Measurements from ENCODE around the gene HOXC6.

DNA sequence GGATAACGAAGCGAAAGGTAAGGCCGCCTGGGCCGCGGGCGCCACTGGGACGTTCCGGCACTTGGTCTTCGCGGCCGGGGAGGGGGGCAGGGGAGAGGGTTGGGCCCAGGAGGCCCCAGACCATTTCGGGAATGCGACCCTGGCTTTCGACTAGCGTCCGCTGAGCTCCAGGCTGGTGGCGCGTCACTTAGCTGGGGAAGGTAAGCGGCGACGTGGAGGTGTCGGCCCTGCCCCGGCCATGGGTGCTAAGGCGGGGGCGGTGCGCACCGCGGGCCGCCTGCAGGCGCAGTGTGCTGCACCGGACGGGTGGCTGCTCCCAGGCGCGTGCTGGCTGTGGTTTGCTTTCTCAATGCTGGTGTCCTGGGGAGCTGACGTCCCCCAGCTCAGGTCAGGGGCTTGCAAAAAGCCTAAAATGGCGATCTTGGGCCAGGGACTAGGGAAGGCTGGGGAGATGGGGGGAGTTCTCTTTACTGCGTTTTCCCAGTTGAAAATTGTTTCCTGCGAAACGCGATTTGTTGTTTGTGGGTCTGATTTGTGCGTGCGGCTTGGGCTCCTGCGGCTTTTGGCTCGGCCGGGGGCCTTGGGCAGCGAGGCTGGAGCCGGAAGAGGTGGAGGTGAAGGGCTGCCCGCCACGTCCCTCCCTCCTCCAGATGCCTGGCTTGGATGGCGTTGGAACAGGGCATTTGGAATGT, 42.1 kb upstream of the HOXC6 start:
- TF ChIP-seq, protein P1, sequence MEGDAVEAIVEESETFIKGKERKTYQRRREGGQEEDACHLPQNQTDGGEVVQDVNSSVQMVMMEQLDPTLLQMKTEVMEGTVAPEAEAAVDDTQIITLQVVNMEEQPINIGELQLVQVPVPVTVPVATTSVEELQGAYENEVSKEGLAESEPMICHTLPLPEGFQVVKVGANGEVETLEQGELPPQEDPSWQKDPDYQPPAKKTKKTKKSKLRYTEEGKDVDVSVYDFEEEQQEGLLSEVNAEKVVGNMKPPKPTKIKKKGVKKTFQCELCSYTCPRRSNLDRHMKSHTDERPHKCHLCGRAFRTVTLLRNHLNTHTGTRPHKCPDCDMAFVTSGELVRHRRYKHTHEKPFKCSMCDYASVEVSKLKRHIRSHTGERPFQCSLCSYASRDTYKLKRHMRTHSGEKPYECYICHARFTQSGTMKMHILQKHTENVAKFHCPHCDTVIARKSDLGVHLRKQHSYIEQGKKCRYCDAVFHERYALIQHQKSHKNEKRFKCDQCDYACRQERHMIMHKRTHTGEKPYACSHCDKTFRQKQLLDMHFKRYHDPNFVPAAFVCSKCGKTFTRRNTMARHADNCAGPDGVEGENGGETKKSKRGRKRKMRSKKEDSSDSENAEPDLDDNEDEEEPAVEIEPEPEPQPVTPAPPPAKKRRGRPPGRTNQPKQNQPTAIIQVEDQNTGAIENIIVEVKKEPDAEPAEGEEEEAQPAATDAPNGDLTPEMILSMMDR (IDR thresholded peaks at IDR 0.05): peak in 1 of 6 experiments; percentile 30
- no peak for TF ChIP-seq POLR2A (IDR thresholded peaks at IDR 0.05)

Measured in esophagus squamous epithelium (tissue), 4 donors.